ENCODE data around the gene TPRG1L.

DNA sequence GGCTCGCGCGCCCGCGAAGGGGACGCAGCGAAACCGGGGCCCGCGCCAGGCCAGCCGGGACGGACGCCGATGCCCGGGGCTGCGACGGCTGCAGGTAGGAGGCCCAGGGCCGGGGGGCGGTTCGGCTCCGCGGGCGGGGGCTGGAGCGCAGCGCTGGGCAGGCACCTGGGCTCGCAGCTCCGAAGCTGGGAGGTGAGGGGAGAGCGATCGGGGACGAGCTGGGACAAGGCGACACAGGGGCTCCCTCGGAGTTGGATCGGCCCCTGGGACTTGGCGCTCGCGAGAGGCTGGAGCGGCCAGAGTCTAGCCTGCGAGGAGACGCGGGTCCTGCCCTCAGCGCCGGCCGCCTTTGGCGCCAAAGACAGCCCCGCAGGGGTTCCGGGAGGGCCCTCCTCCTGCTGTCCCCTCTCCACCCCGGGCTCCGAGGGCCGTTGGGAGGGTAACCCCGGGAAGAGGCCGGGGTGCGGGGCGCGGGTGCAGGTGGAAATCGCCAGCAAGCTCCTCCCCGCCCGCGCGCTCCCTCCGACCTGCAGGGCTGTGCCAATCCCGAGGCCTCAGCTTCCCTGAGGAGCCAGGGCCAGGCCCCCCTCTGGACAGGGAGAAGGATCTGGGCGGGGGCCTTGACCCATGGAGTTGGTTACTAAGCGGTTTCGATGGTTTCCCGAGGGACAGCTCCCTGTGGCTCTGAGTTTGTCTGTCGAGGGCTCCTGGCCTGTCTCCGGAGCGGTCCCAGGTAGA lies 27.9 kb downstream of the TPRG1L start:
- TF ChIP-seq, protein P1, sequence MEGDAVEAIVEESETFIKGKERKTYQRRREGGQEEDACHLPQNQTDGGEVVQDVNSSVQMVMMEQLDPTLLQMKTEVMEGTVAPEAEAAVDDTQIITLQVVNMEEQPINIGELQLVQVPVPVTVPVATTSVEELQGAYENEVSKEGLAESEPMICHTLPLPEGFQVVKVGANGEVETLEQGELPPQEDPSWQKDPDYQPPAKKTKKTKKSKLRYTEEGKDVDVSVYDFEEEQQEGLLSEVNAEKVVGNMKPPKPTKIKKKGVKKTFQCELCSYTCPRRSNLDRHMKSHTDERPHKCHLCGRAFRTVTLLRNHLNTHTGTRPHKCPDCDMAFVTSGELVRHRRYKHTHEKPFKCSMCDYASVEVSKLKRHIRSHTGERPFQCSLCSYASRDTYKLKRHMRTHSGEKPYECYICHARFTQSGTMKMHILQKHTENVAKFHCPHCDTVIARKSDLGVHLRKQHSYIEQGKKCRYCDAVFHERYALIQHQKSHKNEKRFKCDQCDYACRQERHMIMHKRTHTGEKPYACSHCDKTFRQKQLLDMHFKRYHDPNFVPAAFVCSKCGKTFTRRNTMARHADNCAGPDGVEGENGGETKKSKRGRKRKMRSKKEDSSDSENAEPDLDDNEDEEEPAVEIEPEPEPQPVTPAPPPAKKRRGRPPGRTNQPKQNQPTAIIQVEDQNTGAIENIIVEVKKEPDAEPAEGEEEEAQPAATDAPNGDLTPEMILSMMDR (IDR thresholded peaks at IDR 0.05) = no peak
- TF ChIP-seq POLR2A (IDR thresholded peaks at IDR 0.05) = no peak

All from body of pancreas (tissue), 4 donors.